Measurements from ENCODE around the gene GIMAP6.
"Not testable (repeated sequence)": the region's sequence is repeated elsewhere in the genome, so short reads cannot be mapped to it uniquely, and the experiment has no call there.

The GIMAP6 gene

GRCh38 chr7:150631866-150632864, at the start of gene GIMAP6:
Gene GIMAP6 (minus strand): TSS chr7:150632385. CDS start chr7:150630142, 2,243 bp downstream.
- no peak for DNase-seq

- not testable (repeated sequence) for DNase-seq
Observed at GRCh38 chr7:150680364-150680763, 48.2 kb upstream of the GIMAP6 start.

GRCh38 chr7:150678601-150679000, 46.4 kb upstream of the GIMAP6 start:
- DNase-seq: not testable (repeated sequence)

GRCh38 chr7:150676854-150677253, 44.7 kb upstream of the GIMAP6 start:
- not testable (repeated sequence) for DNase-seq

- DNase-seq: not testable (repeated sequence)
Observed at GRCh38 chr7:150676276-150676675, 44.1 kb upstream of the GIMAP6 start.

- DNase-seq: no peak
Observed at GRCh38 chr7:150675714-150676113, 43.5 kb upstream of the GIMAP6 start.

GRCh38 chr7:150671798-150672585, 39.8 kb upstream of the GIMAP6 start:
- DNase-seq: not testable (repeated sequence)

GRCh38 chr7:150668977-150669376, 36.8 kb upstream of the GIMAP6 start:
- no peak for DNase-seq

- no peak for DNase-seq
Observed at GRCh38 chr7:150668472-150668911, 36.3 kb upstream of the GIMAP6 start.

GRCh38 chr7:150666412-150666811, 34.2 kb upstream of the GIMAP6 start:
- DNase-seq: no peak

GRCh38 chr7:150665896-150666295, 33.7 kb upstream of the GIMAP6 start:
- DNase-seq: no peak

GRCh38 chr7:150665089-150665748, 33.0 kb upstream of the GIMAP6 start:
- DNase-seq: no peak

GRCh38 chr7:150663802-150664494, 31.8 kb upstream of the GIMAP6 start:
- DNase-seq: no peak

GRCh38 chr7:150662821-150663220, 30.6 kb upstream of the GIMAP6 start:
- DNase-seq: not testable (repeated sequence)

GRCh38 chr7:150660939-150661613, 28.9 kb upstream of the GIMAP6 start:
- DNase-seq: no peak

- DNase-seq: no peak
Observed at GRCh38 chr7:150657526-150657925, 25.3 kb upstream of the GIMAP6 start.

GRCh38 chr7:150656047-150656446, 23.9 kb upstream of the GIMAP6 start:
- DNase-seq: no peak

GRCh38 chr7:150654692-150655091, 22.5 kb upstream of the GIMAP6 start:
- no peak for DNase-seq

- no peak for DNase-seq
Observed at GRCh38 chr7:150649080-150649385, 16.8 kb upstream of the GIMAP6 start.

- DNase-seq: no peak
Observed at GRCh38 chr7:150648353-150649079, 16.3 kb upstream of the GIMAP6 start.
